ENCODE measurements around the gene EXPH5.
"Not testable (repeated sequence)": the region's sequence is repeated elsewhere in the genome, so short reads cannot be mapped to it uniquely, and the experiment has no call there.

Gene EXPH5

DNA sequence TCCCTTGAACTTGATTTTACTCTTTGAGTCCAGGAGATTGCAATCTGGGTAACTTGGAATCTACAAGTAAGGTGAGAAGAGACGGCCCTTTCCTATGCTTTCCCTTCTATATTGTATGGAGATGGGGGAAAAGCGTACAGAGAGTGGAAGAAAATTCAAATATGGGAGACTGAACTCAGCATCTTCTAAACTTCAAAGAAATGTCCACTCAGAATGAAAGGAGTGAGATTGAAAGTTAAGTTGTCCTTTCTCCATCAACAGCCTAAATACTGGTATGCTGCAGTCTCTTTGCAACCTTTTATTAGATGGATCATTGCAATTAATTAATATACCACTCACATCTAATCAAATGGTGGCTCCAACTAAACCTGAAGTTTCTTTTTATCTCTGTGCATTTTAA, 6.4 kb upstream of the EXPH5 start:
- no peak for DNase-seq

DNA sequence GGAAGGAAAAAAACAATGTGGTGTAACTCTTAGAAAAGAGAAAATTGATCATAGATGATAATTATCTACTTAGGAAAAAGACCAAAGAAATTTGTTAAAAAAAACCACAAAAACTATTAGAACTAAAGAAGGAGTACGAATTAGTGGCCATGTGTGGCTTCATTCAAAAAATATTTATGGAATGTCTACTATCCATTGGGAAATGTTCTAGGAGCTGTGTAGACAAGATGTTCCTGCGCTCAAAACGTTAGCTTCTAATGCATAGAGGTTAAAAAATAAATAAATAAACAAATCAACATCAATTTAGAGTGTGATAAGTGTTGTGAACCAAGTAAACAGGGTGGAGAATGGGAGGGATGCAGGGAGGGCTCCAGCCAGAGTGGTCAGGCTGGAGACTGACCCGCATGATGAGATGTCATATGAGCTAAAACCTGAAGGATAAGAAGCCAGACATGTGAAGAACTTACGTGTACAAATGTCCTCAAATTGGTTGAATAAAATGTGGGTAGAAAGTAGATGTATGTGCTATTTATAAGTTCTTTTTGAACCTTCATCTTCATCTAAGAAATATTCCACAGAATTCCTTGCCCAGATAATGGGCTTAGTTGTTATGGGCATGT, 4.3 kb upstream of the EXPH5 start:
- no peak for DNase-seq

DNA sequence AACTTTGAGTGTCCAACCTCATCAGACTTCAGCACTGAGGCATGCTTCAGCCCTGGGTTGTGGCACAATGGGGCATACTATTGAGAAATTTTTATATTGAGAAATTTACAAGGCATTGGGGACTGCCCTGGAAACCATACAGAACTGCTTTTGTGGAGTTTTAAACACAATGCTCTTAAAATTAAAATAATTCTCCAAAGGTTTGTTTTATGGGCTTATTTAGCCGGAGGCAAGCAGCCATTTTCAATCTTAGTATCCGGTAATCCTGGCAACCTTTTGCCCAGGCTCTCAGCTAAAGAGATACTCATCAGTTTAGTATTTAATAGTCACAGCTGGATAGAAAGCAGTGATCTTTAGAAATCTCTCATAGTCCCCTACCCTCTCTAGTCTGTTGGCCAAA, 3.1 kb upstream of the EXPH5 start:
- DNase-seq: no peak

DNA sequence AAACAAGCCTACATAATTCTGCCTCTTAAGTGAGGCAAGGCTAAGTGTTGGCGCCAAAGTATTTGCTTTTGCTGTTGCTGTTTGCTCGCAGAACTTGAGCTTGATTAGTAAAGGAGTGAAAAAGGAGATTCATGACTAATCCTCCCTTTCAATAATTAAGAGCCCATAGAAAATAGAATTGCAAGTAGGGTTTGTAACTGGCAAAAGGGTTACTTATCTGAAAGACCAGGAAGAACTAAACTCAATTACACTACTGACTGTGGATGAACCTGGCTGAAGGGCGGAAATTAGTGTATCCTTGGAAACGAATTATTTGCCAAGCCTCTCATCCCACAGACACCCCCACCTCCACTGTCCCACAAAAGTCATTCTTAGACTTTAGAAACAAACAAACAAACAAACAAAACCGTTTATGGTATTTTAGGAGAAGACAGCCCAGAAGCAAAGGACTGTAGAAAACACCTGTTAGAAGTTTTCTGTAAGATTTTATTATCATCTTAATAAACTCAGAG, 411 bp upstream of the EXPH5 start:
- DNase-seq: peak; percentile 65

DNA sequence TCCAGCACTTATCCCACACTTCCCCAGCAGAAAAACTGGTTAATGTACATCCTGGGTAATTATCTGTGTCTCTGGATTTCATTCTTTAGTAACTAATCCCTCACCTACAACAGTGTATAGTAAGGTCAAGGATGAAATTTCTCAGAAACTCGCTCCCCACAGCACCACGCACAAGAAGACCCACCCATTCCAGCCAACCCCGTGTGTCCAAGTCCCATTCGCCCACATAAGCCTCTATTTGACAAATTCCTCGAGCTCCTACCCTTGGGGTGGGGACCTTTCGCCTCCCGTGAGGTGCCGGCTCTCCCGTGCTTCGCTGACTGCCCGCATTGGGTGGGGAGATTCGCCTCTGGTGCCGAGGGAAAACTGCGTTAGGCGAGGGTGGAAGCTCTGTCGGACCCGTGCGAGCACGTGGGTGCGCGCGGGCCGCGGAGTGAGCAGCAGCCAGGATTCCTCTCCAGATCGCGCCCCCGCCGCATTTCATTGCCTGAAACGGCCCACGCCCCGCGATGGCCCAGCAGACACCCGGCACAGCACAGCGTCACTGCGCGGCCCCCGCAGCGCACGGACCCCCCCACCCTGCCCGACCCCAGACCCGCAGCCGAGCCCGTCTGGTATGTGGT, 866 bp downstream of the EXPH5 start:
- DNase-seq: peak; percentile 55

DNA sequence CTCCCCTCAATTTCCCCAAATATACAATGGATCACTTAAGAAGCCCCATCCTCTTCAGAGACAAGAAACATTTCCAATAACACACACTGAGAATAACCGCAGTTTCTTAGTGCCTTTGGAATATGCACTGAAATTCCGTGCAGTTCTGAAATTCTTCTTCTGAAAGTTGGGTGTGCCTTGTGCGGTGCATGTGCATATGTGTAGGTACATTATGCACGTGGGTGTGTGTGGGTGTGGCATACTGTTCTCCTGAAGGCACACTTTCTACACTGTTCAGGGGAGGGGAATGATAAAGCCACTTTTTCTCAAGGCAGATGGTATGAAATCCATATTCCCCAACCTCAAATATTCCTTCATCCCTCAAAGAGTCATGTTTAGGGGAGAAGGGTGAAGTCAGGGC, 1.7 kb downstream of the EXPH5 start:
- no peak for DNase-seq

DNA sequence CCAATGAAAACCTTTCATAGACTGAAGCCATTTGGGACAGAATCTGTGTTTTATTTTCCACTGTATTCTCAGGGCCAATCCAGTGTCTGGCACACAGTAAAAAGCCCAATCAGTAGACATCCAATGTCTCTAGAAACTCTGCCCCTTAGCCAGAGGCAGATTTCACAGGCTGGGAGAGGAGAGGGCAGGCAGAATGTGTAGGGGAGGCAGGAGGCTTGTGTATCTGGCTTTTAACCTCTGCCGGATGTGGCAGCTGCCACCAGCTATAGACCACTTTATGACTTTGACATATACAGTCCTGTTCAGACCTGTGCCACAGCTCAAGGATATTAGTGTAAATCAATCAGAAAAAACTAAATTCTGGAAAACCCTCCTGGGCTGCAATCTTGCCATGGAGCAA, 4.4 kb downstream of the EXPH5 start:
- DNase-seq: peak; percentile 24

DNA sequence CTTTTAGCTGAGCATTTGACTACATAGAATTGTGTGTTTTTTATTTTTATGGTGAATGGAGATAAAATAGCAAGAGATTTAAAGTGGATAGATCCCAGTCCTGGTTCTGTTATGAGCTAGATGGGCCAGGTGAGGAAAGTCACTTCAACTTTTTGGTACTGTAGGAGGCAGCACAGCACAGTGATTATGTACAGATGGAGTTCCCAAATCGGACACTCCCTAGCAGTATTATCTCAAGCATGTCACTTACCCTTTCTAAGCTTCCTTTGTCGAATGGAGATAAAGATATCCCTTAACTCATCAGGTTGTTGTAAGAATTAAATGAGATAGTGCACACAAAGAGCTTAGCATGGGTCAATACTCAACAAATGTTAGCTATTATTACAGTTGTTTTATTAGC, 5.3 kb downstream of the EXPH5 start:
- DNase-seq: peak; percentile 25

DNA sequence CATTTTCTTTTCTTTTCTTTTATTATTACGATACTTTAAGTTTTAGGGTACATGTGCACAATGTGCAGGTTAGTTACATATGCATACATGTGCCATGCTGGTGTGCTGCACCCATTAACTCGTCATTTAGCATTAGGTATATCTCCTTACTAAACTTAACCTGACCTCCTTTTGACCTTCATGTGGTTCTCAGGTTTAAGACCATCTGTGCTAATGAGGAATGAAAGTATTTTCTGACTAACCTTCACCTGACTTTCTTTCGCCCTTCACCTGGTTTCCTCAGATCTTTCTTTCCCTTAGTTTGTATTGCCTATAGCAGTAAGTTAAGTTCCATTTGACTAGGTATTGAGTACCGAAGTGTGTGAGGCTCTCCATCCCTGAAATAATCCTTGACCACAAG, 6.5 kb downstream of the EXPH5 start:
- DNase-seq: no peak

DNA sequence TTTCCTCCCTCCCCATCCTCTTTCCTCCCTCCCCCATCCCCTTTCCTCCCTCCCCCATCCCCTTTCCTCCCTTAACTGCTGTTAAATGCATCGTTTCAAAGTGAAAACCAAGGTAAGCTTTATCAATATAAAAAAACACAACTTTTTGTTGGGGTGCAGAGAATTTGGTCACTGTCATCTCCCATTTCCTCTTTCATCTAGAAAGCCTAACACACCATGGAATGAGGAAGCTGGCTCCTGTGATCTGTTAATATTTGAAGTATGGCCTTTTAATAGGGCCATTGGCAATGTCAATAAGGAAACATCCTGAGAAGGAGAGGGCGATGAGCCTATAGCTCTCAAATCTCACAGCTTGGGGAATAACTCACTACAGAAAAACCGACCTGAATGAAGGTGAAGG, 7.0 kb downstream of the EXPH5 start:
- DNase-seq: no peak

DNA sequence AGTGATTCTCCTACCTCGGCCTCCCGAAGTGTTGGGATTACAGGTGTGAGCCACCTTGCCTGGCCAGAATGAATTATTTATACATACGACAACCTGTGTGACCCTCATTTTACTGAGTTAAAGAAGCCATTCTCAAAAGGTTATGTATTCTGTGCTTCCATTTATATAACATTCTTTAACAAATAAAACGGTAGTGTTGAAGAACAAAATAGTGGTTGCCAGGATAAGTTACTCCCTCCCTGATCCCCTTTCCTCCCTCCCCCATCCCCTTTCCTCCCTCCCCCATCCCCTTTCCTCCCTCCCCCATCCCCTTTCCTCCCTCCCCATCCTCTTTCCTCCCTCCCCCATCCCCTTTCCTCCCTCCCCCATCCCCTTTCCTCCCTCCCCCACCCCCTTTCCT, 7.4 kb downstream of the EXPH5 start:
- not testable (repeated sequence) for DNase-seq

DNA sequence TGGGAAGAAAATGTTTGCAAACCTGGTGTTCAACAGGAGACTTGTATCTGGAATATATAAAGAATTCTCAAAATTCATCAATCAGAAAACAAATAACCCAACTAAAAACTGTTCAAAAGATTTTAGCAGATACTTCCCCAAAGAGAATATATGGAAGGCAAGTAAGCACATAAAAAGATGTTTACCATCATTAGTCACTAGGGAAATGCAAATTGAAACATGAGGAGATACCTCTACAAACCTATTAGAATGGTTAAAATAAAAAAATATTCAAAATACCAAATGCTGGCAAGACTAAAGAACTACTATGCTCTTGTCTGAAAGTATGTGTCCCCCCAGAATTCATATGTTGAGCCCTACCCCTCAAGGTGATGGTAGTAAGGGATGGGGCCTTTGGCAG, 8.6 kb downstream of the EXPH5 start:
- no peak for DNase-seq

DNA sequence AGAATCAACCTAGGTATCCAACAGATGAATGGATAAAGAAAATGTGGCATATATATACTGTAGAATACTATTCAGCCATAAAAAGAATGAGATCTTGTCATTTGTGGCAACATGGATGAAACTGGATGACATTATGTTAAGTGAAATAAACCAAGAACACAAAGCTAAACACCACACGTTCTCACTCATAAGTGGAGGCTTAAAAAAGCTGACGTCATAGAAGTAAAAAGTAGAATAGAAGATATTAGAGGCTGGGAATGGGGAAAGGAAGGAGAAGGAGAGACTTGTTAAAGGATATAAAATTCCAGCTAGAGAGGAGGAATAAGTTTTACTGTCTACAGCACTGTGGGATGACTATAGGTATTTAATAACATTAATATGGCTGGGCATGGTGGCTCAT, 12.9 kb downstream of the EXPH5 start:
- DNase-seq: no peak

DNA sequence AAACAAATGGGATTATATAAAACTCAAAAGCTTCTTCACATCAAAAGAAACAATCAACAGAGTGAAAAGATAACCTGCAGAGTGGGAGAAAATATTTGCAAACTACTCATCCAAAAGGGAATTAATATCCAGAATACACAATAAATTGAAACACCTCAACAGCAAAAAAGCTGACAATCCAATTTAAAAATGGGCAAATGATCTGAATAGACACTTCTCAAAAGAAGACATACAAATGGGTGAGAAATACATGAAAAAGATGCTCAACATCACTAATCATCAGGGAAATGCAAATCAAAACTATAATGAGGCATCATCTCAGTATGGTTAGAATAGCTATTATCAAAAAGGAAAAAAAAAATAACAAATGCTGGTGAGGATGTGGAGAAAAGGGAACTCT, 13.5 kb downstream of the EXPH5 start:
- DNase-seq: no peak

DNA sequence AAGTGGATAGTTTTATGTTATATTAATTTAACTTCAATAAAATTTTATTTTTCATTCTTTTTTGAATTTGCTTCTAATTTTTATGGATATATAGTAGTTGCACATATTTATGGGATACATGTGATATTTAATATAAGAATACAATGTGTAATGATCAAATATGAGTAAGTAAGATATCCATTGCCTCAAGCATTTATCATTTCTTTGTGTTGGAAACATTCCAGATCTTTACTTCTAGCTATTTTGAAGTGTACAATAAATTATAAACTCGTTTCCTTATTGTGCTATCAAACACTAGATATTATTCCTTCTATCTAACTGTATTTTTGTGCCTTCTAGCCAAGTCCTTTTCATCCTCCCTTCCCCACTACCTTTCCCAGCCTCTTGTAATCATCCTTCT, 17.0 kb downstream of the EXPH5 start:
- DNase-seq: no peak

DNA sequence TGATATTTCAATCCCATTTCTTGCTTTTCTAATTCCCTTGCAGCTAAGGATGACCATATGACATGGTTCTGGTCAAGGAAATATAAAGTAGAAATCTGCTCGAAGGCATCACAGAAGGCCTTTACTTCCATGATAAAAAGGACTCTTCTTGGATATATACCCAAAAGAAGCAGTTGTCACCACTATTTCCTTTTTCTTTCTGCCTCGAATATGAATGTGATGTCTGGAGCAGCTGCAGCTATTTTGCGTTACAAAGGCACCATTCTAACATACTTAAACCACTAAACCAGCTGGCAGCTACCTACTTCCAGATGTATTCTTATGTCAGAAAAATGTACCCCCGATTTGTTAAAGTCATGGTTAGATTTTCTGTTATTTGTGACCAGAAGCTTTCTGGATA, 18.9 kb downstream of the EXPH5 start:
- no peak for DNase-seq

DNA sequence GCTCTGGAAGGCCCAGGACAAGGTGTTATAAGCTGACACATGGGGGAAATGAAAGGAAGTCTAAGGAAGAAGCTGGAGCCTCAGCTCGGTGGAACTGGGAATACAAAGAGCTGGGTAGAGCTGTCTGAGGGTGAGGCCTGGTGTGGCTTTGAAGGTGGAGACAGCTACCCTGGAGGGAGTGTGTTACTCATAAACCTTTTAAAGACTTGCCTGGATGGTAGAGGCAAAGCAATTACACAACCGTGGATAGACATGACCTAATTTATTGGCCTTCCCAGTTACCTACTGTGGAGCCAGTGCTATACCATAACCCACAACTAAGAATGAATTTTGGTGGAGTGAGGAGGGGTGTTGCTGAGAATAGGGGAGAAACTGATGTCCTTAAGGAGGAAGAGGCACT, 22.6 kb downstream of the EXPH5 start:
- DNase-seq: no peak

DNA sequence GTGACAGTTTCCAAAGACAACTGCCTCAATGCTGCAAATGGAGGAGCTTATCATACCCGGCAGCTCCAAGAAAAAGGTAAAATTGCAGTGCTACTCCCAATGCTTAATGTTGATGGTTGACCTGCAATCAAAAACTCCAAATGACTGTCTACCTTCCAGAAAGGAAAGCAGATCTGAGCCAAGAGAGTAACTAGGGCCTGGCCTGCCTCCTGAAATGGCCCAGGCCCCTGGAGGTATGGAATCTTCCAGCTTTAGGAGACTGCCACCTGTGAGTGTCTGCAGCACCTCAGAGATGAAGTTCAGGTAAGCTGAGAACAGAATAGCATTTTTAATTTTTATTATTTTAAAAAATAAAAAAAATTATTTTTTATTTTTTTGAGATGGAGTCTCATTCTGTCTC, 23.7 kb downstream of the EXPH5 start:
- DNase-seq: no peak

DNA sequence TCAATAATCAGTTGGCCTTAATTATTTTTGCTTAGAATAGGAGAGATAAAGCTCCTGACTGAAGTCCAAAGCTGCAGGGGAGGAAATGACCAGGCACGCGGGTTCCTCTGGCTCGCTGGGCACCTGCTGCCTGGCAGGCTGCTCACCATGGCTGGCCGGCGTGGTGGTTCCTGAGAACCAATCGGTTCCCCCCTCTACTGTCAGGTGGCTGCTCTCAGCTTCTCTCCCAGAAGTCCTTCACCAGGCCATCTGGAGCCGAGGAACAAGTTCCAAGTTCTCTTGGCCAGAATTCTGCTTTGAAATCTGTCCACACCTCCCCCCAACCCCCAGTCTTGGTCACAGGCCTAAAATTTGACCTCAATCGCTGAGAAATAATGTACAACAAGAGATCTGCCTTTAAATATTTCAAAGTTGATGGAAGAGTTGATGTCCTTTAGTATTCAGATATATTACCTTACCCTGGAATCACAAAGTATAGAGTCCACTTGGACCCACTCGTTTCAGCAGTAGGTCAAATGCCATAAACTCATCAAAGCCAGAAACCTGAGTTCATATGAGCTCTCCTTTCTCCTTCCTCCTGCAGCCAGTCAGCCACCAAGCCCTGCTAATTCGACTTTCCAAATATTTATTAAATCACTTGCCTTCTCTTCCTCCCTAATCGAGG, 25.2 kb downstream of the EXPH5 start:
- DNase-seq: no peak

DNA sequence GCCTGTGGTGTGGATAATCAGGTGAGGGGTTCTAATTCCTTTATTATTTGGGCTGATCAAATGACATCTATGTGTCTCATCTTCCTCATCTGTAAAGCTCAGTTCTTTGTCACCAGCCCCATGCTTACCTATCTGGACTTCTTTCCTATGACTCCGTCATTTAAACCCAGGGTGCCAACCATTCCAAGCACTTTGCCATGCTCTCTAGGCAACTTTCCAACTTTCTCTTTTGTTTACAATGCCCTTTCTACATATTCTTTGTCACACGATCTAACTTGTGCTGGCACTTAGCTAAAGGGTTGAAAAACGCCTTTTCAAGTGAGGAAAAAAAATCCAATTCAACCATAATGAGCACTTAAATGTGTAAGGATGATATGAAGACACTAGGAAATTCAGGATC, 27.9 kb downstream of the EXPH5 start:
- no peak for DNase-seq

DNA sequence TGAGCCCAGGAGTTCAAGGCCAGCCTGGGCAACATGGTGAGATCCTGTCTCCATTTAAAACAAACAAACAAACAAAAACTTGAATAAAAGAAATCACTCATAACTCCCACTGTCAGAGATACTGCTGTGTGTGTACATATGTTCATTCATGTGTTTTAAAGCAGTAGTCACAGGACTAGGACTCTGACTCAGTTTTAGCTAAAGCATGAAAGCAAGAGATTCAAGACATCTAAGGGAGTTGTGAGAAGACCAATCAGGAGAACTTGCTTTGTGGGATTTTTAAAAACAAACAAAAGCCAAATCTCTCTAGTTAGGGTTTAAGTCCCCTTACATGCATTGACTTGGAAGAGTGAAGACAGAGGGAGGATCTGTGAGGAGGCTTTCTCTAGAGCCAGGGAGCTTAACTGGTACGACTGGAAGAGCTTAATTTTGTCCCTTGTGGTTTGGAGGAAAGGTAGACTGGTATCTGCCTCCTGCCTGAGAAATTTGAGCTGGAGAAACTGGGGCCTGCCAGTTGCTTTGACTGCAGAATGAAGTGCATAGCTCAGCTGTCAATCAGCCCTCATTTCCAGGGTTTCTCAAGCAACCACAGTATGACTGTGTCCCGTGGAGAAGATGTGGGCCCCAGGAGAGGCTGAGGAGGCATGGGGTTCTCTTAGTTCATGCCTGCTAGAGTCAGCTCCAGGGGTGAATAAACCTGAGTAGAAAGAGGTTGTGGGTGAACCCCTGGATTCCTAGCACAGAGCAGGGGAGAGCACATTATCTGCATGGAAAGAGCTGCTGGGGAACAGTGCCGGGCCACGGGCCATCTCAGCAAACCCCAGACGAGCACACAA, 30.6 kb downstream of the EXPH5 start:
- DNase-seq: peak; percentile 54

DNA sequence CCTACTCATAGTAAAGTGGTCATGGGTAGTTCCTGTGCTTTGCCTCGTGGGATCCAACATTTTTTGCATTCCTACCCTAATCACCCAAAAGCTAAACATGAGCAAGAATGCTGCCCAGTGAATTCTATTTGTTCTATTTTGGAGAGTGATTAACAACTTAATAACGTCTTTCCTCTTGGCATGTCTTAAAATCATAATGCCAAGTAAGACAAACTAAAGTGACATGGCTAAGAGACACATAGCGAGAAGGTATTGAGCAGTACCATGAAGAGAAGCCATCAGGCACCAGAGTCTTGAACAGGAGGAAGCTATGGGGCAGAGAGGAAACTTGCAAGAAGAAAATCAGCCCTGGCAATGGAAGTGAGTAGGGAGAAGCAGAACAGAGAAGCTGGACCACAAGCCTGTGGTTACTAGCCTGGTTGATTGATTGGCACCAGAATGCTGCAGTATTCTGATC, 32.0 kb downstream of the EXPH5 start:
- no peak for DNase-seq

DNA sequence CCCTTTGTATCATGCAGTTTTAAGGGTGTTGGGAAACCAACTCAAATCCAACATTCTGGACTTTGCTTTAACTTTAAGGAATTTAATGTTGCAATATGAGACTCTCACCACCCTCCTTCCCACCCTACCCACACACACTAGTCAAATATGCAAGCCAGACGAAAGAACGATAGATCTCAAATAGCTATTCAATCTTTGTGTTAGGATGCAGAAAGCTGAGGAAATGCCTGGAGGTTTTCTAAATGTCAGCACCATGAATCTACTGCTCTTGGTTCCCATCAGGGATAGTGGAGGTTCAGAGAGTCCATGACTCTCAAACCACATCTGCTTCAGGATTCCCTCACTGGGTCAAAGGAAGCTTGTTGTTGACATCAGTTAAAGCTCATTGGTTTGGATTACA, 33.7 kb downstream of the EXPH5 start:
- no peak for DNase-seq

DNA sequence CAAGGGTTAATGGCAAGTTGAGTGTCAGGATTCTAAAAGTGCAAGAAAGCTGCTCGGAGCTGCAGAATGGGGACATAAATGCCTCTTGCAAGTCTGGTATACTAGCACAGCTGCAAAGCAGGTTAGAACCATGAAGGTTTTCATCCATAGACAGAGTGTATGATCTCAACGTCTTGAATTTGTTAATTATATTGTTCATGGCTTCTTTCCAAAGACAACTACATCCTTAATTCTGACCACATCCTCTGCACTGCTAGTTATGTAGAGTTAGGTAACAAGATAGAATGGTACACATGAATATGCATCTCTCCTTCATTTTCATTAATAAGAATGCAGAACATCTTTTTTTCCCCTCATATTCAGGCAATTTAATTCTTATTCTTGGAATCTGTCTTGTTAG, 34.2 kb downstream of the EXPH5 start:
- DNase-seq: no peak

Data from NCI-H82 (cell line).